GM23248 (cell line): ENCODE measurements around the gene TMEM145.

Experiments used
- EZH2 ChIP-seq: fragments of 200-600 bp; sonication (generic); IDR thresholded peaks from 2 replicates; pipeline ENCODE4 v1.6.1; 2018; ENCODE audit warnings: antibody characterized with exemption, mild to moderate bottlenecking; ENCODE audit not compliant: insufficient read depth, poor library complexity, severe bottlenecking
- EZH2phosphoT487 ChIP-seq: fragments of 200-600 bp; sonication (generic); IDR thresholded peaks from 2 replicates; pipeline ENCODE4 v1.6.1; 2018; ENCODE audit warnings: antibody characterized with exemption, moderate library complexity, mild to moderate bottlenecking, low read depth; ENCODE audit not compliant: insufficient read depth

GRCh38 chr19:42289556-42290041 is 23.5 kb upstream of the TMEM145 start:
- no peak for TF ChIP-seq EZH2
- TF ChIP-seq EZH2phosphoT487 = no peak
